HG02610 (cell line): ENCODE results near the gene CLECL1.
"Not testable (repeated sequence)": the region's sequence is repeated elsewhere in the genome, so short reads cannot be mapped to it uniquely, and the experiment has no call there.

Experiments
- ATAC-seq: cut with Tn5 transposase; IDR thresholded peaks from one replicate; pipeline ENCODE4 v1.9.1; 2021; ENCODE audit warnings: mild to moderate bottlenecking, moderate library complexity; ENCODE audit not compliant: unreplicated experiment

CLECL1 gene

DNA sequence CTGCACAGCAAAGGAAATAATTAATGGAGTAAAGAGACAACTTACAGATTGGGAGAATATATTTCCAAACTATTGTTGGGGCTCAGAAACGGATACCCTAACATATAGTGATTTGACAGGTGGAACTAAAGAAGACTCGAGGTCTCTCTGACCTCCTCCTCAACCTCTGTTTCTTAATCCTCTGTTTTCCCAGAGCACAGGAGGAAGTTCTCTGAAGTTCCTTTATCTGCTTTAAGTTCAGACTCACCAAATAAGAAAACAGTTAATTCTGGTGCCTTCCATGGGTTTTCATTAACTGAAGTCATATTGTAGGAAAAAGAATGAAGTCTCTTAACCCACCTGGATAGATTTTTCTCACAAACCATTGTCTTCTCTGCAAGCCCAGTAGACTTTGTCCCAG is 34.2 kb downstream of the CLECL1 start:
- no peak for ATAC-seq

DNA sequence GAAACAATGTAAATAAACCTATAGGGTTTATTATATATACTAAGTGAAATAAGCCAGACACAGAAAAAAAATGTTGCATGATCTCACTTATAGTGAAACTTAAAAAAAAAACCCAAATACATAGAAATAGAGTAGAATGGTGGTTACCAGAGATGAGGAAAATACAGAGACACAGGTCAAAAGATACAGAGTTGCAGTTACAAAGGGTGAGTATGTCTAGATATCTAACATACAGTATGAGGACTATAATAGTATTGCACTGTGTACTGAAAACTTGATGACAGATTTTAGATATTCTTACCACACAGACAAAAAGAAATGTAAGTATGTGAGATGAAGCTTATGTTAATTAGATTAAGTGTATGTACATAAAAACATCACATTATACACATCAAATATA is 35.3 kb downstream of the CLECL1 start:
- ATAC-seq = no peak

DNA sequence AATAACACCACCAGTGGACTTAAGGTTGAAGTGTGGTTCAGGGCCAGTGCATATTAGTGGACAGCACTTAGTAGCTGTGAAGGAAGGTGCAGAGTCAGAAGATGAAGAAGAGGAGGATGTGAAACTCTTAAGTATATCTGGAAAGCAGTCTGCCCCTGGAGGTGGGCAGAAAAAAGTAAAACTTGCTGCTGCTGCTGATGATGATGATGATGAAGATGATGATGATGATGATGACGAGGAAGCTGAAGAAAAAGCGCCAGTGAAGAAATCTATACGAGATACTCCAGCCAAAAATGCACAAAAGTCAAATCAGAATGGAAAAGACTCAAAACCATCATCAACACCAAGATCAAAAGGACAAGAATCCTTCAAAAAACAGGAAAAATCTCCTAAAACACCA is 37.2 kb downstream of the CLECL1 start:
- not testable (repeated sequence) for ATAC-seq

DNA sequence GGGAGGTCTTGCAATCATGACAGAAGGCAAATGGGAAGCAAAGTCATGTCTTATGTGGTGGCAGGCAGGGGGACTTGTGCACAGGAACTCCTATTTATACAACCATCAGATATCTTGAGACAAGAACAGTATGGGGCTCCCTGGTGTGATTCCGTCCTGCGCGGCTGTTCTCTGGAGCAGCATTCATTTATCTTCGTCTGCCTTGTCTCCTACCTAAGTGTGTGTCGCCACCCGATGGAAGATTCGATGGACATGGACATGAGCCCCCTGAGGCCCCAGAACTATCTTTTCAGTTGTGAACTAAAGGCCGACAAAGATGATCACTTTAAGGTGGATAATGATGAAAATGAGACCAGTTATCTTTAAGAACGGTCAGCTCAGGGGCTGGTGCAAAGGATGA is 37.7 kb downstream of the CLECL1 start:
- ATAC-seq = not testable (repeated sequence)

DNA sequence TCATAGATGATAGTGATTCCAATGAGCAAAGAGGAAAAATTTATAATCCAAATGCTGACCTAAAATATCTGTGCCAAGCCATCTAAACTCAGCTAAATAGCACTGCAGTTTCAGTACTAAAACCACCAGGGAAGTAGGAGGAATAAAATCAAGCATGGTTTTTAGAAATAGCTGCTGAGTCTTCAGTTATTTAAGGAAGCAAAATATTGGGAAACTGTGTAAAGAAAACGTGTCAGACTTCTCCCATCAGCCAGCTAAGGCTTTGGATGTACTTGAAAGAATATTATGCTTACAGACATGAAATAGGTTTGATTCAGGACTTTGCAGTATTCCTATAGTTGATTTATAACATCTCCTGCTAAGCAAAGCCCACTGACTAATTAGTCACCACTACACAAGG is 38.7 kb downstream of the CLECL1 start:
- ATAC-seq = no peak

DNA sequence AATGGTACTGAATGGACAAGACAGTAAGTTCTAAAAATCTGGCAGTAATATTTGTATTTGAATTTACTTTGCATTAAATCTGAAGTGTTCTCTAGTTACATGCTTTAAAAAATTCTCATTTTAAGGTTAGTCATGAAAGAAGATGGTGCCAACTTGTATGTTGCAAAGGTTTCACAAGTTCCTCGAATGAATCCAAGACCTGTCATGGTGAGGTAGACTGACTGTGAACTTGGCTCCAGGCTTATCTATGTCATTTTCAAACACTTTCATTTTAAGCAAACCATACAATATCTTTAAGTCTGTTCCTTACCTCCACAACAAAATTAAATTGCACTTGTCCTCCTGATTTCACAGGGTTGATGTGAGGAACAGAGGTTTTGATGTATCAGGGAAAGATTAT is 40.0 kb downstream of the CLECL1 start:
- ATAC-seq = no peak

DNA sequence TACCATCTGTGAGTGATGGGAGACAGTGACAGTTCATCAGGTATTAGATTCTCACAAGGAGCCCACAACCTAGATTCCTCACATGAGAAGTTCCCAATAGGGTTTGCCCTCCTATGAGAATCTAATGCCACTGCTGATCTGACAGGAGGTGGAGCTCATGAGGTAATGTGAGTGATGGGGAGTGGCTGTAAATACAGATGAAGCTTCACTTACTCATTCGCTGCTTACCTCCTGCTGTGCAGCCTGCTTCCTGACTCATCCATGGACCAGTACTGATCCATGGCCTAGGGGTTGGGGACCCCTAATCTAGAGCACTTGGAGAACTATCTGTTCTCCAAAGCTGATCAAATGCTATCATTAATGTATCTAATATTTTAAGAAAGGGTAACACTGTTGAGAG is 45.7 kb downstream of the CLECL1 start:
- no peak for ATAC-seq

DNA sequence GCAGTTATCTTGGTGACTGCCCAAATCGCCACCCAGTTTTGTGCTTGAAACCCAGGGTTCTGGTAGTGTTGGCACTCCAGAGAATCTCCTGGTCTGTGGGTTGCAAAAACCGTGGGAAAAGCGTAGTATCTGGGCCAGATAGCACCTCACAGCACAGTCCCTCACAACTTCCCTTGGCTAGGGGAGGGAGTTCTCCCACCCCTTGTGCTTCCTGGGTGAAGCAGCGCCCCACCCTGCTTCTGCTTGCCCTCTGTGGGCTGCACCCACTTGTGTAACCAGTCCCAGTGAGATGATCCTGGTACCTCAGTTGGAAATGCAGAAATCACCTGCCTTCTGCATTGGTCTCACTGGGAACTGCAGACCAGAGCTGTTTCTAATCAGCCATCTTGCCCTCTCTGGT is 47.0 kb downstream of the CLECL1 start:
- no peak for ATAC-seq

DNA sequence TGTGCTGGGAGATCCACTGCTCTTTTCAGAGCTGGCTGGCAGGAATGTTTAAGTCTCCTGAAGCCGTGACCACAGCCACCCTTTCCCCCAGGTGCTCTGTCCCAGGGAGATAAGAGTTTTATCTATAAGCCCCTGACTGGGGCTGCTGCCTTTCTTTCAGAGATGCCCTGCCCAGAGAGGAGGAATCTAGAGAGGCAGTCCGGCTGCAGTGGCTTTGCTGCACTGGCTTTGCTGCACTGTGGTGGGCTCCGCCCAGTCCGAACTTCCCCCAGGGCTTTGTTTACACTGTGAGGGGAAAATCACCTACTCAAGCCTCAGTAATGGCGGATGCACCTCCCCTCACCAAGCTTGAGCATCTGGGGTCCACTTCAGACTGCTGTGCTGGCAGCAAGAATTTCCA is 47.5 kb downstream of the CLECL1 start:
- ATAC-seq = not testable (repeated sequence)

DNA sequence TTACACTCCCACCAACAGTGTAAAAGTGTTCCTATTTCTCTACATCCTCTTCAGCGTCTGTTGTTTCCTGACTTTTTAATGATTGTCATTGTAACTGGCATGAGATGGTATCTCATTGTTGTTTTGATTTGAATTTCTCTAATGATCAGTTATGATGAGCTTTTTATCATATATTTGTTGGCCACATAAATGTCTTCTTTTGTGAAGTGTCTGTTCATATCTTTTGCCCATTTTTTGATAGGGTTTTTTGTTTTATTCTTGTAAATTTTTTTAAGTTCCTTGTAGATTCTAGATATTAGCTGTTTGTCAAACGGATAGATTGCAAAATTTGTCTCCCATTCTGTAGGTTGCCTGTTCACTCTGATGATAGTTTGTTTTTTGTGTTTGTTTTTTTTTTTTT is 49.9 kb downstream of the CLECL1 start:
- ATAC-seq = not testable (repeated sequence)

DNA sequence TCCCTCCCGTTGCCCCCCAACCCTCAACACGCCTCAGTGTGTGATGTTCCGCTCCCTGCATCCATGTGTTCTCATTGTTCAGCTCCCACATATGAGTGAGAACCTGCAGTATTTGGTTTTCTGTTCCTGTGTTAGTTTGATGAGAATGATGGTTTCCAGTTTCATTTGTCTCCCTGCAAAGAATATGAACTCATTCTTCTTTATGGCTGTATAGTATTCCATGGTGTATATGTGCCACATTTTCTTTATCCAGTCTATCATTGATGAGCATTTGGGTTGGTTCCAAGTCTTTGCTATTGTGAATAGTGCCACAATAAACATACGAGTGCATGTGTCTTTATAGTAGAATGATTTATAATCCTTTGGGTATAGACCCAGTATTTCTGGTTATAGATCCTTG is 50.4 kb downstream of the CLECL1 start:
- ATAC-seq = not testable (repeated sequence)

DNA sequence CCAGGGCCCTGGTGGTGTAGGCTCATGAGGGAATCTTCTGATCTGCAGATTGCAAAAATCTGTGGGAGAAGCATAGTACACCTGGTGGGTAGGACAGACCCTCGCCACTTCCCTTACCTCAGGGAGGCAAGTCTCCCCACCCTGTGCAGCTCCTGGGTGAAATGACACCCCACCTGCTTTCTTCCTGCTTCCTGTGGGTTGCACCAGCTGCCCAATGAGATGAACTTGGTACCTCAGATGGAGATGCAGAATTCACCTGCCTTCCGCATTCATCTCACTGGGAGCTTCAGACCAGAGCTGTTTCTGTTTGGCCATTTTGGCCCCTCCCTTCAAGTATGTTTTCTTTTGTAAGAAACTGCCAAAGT is 58.7 kb downstream of the CLECL1 start:
- peak; percentile 31 for ATAC-seq

DNA sequence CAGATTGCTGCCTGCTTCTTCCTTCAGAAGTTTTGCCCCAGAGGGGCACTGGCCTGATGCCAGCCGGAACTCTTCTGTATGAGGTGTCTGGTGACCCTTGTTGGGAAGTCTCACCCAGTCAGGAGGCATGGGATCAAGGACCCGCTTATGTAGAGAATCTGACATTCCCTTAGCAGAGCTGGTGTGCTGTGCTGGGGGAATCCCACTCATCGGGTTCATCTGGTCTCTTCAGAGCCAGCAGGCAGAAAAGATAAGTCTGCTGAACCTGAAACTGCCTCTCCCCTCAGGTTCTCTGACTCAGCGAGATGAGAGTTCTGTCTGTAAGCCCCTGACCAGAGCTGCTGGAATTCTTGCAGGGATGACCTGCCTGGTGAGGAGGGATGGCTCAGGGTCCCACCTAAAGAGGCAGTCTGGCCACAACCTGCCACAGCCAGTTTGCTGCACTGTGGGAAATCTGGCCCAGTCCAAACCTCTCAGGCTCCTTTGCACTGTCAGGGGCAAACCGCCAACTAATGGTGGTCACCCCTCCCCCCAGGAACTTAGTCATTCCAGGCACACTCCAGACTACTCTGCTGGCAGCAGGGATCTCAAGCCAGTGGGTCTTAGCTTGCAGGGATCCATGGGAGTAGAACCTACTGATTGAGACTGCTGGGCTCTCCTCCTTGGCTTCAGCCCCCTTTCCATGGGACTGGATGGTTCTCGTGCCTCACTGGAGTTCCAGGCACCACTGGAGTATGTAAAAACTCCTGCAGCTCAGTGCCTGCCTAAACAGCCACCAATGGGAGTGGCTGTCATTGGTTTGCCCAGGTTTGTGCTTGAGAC is 59.3 kb downstream of the CLECL1 start:
- ATAC-seq = peak; percentile 42
